Transverse colon (tissue), 4 donors: Measurements from ENCODE around the gene SIK3. TPM values are rescaled to one million over a fixed set of nuclear protein-coding genes. Genes with fewer than 3 reads are reported as not detected.
A peak's percentile ranks its signal among the peaks of the same experiment; 100 is the strongest.

Source experiments
- DNase-seq: peaks from one replicate; pipeline ENCODE4 v3.0.0-alpha.2; 2019
- H3K27ac ChIP-seq, 4 donors: fragments of 200-600 bp; sonication (generic); 2 replicates each; pipeline ENCODE4 v1.5.1; 2016 to 2018; ENCODE audit warnings: inconsistent platforms in 4 of 4
- H3K27me3 ChIP-seq: fragments of 200-600 bp; sonication (generic); 2 replicates; pipeline ENCODE4 v1.5.1; 2017; ENCODE audit warnings: inconsistent platforms
- H3K36me3 ChIP-seq, 4 donors: fragments of 200-600 bp; sonication (generic); 2 replicates each; pipeline ENCODE4 v1.5.1; 2017 to 2019; ENCODE audit warnings: inconsistent platforms in 4 of 4
- H3K4me1 ChIP-seq, 4 donors: fragments of 200-600 bp; sonication (generic); 2 replicates each; pipeline ENCODE4 v1.5.1; 2017 to 2020; ENCODE audit warnings: inconsistent platforms in 4 of 4
- H3K4me3 ChIP-seq, 4 donors: fragments of 200-600 bp; sonication (generic); 1 replicate in 1 of 4; 2 replicates in 3 of 4; pipeline versions ENCODE4 v1.5.1 to v1.6.1; 2017 to 2019; ENCODE audit warnings: inconsistent platforms in 4 of 4
- H3K9me3 ChIP-seq, 2 donors: fragments of 200-600 bp; sonication (generic); 2 replicates each; pipeline ENCODE4 v1.5.1; 2017 to 2019; ENCODE audit warnings: inconsistent platforms in 2 of 2
- EP300 ChIP-seq: sonication (generic); formaldehyde crosslinking; IDR thresholded peaks from one replicate; pipeline ENCODE4 v1.6.1; 2017; ENCODE audit warnings: antibody characterized with exemption, low read depth
- POLR2A ChIP-seq: fragments of 450-650 bp; IDR thresholded peaks from one replicate; pipeline ENCODE4 v1.6.1; 2016; ENCODE audit warnings: antibody characterized with exemption, mild to moderate bottlenecking, moderate library complexity
- POLR2AphosphoS5 ChIP-seq, 3 donors: sonication (generic); formaldehyde crosslinking; IDR thresholded peaks; one replicate each; pipeline ENCODE4 v1.6.1; 2016; ENCODE audit warnings: antibody characterized with exemption in 3 of 3
- WGBS, 2 donors: methylation state at CpG; one replicate each; pipeline ENCODE4 v1.1.5; 2018; ENCODE audit warnings: low coverage in 1 of 2; 5-methylcytosine and 5-hydroxymethylcytosine counted together
- in situ Hi-C, 4 donors: fragments of 200-750 bp; cut with MboI; loops; one replicate each; pipeline versions ENCODE4 v1.15.0 to v1.15.1; 2017; ENCODE audit warnings: low sequenced_read_pairs in 3 of 4, low pct_ligation_motif_present in 1 of 4, low pct_unique_long_range_greater_than_20kb in 1 of 4
- intact Hi-C: fragments of 100-400 bp; cut with DNase I; formaldehyde crosslinking; loops from one replicate; pipeline ENCODE4 v1.15.1; 2023; ENCODE audit warnings: low total_unique reads
- total RNA-seq, 4 donors: library from RNA; depleted of rRNA; stranded (reverse); fragments of >200 nt; gene quantifications; one replicate each; pipeline ENCODE4 v1.1.0, GENCODE V29; 2016
- TF ChIP-seq, protein P1 (sequence below), 5 experiments: fragments of 200-600 bp in 3 of 5; fragments of 450-650 bp in 2 of 5; sonication (generic) in 3 of 5; IDR thresholded peaks; 1 replicate in 2 of 5; 2 replicates in 3 of 5; pipeline ENCODE4 v1.5.1; 2016 to 2017; ENCODE audit warnings: antibody characterized with exemption in 5 of 5, inconsistent platforms in 3 of 5, mild to moderate bottlenecking in 2 of 5, moderate library complexity in 1 of 5

The SIK3 gene
- total RNA-seq, 4 donors from 2014 or later, result 35.6 to 68.6 (median 38.9) TPM

DNA sequence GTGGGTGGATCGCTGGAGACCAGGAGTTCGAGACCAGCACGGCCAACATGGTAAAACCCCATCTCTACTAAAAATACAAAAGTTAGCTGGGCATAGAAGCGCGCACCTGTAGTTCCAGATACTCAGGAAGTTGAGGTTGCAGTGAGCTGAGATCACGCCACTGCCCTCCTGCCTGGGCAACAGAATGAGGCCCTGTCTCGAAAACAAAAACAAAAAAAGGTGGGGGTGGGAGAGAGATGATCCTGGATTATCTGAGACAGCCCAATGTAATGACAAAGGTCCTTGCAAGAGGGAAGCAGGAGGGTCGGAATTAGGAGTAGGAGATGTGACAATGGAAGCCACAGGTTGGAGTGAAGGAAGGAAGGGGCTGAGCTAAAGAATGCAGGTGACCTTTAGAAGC, 173.2 kb downstream of the SIK3 start:
- H3K4me3 ChIP-seq, result no peak overlapping the region
- WGBS, 2 donors, result 84 to 88% methylated on average over 7 to 8 of the region's 8 CpGs
- H3K4me1 ChIP-seq, result peaks cover 10 to 17% (median 11%) of the 10 kb centered on the region in 4 donors
- TF ChIP-seq POLR2AphosphoS5 (IDR thresholded peaks at IDR 0.05), result no peak
- TF ChIP-seq, protein P1, sequence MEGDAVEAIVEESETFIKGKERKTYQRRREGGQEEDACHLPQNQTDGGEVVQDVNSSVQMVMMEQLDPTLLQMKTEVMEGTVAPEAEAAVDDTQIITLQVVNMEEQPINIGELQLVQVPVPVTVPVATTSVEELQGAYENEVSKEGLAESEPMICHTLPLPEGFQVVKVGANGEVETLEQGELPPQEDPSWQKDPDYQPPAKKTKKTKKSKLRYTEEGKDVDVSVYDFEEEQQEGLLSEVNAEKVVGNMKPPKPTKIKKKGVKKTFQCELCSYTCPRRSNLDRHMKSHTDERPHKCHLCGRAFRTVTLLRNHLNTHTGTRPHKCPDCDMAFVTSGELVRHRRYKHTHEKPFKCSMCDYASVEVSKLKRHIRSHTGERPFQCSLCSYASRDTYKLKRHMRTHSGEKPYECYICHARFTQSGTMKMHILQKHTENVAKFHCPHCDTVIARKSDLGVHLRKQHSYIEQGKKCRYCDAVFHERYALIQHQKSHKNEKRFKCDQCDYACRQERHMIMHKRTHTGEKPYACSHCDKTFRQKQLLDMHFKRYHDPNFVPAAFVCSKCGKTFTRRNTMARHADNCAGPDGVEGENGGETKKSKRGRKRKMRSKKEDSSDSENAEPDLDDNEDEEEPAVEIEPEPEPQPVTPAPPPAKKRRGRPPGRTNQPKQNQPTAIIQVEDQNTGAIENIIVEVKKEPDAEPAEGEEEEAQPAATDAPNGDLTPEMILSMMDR (IDR thresholded peaks at IDR 0.05), result no peak
- TF ChIP-seq EP300, result no peak
- TF ChIP-seq POLR2A, result no peak
- in situ Hi-C loops, result no loop called here
- H3K27me3 ChIP-seq, result no peaks in the 10 kb centered on the region
- H3K9me3 ChIP-seq, result no peaks in the 10 kb centered on the region
- peak; percentile 45 for DNase-seq
- intact Hi-C loops, result no loop called here
- H3K27ac ChIP-seq, result peak overlapping the region in 2 of 4 donors; percentile 28 to 45
- H3K36me3 ChIP-seq, result peaks cover 0 to 13% (median 0%) of the 10 kb centered on the region in 4 donors

DNA sequence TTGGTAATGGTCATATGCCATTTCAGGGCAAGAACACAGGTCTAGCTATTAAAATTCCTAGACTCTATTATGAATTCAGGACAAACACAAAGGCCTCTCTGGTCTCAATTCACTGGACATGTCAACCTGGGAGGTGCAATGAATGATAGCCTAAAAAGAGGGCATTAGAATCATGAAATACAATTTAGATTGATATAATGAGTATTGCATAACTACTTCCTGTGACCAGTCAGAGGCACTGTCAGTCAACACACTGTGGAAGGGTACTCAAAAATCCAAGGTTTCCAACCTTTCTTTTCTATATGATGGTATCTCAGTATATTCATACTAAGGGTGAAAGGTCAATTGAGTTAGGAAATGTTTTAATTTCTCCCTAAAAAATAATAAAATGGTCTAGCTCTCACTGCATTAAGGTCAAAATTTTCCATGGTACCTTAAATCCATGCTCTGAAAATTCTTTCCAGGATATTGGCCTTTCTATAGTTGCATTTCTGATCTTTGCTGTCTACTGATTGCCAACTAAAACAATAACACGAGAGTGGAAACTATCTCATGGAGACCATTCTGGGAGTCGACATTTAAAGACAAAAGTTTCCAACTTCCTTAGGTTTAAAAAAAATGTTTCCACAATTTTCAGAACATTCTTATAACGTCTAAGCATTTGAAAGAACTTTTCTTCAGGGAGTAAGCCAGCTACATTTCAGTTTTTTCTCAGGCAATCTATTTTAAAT, 179.1 kb downstream of the SIK3 start:
- Histone ChIP-seq H3K4me1 (peaks cover 0 to 4% (median 0%) of the 10 kb centered on the region in 4 donors), H3K27me3 (no peaks in the 10 kb centered on the region), H3K36me3 (no peaks in the 10 kb centered on the region), H3K27ac (no peak overlapping the region), H3K4me3 (no peak overlapping the region), H3K9me3 (no peaks in the 10 kb centered on the region)
- intact Hi-C loops (no loop called here), in situ Hi-C loops (no loop called here)
- TF ChIP-seq, protein P1 (IDR thresholded peaks at IDR 0.05), result no peak
- TF ChIP-seq POLR2AphosphoS5 (IDR thresholded peaks at IDR 0.05), result no peak
- DNase-seq, result no peak
- 81 to 84% methylated on average over 3 of the region's 3 CpGs for WGBS, 2 donors

DNA sequence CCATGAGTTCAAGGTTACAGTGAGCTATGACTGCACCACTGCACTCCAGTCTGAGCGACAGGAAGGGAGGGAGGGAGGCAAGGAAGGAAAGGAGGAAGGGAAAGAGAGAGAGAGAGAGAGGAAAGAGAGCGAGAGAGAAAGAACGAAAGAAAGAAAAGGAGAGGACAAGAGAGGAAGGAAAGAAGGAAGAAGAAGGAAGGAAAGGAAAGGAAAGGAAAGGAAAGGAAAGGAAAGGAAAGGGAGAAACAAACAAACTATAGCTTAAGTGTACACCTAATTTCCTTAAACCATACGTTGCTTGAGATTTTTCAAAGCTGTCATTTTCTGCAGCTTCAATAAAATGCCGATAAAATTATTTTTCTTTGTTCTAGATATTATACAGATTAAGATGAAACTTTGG, 180.6 kb downstream of the SIK3 start:
- intact Hi-C loops (no loop called here), in situ Hi-C loops (no loop called here)
- Histone ChIP-seq H3K4me3 (no peak overlapping the region), H3K27me3 (no peaks in the 10 kb centered on the region), H3K27ac (no peak overlapping the region), H3K4me1 (peaks cover 0 to 11% (median 0%) of the 10 kb centered on the region in 4 donors), H3K36me3 (no peaks in the 10 kb centered on the region), H3K9me3 (no peaks in the 10 kb centered on the region)
- DNase-seq, result no peak
- WGBS, 2 donors, result 88 to 97% methylated on average over 5 of the region's 5 CpGs
- TF ChIP-seq POLR2AphosphoS5 (IDR thresholded peaks at IDR 0.05) (no peak), EP300 (no peak)

DNA sequence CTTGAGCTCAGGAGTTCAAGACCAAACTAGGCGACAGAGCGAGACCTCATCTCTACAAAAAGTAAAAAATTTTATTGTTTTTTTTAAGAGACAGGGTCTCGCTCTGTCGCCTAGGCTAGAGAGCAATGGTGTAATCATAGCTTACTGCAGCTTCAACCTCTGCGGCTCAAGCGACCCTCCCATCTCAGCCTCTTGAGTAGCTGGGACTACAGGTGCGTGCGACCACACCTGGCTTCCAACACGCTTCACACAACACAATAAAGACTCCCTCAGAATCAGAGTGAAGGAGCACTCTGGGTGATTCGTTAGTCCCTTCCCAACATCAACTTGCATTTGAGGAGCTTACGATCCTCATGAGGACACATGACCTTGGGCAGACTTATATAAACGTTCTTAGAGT, 181.3 kb downstream of the SIK3 start:
- Histone ChIP-seq H3K4me1 (peaks cover 0 to 18% (median 0%) of the 10 kb centered on the region in 4 donors), H3K27ac (no peak overlapping the region), H3K9me3 (no peaks in the 10 kb centered on the region), H3K27me3 (no peaks in the 10 kb centered on the region), H3K4me3 (no peak overlapping the region), H3K36me3 (no peaks in the 10 kb centered on the region)
- in situ Hi-C loops (no loop called here), intact Hi-C loops (no loop called here)
- TF ChIP-seq POLR2A, result no peak
- no peak for TF ChIP-seq POLR2AphosphoS5 (IDR thresholded peaks at IDR 0.05)
- no peak for TF ChIP-seq EP300
- TF ChIP-seq, protein P1 (IDR thresholded peaks at IDR 0.05), result no peak
- 93 to 95% methylated on average over 5 to 12 of the region's 12 CpGs for WGBS, 2 donors
- no peak for DNase-seq

DNA sequence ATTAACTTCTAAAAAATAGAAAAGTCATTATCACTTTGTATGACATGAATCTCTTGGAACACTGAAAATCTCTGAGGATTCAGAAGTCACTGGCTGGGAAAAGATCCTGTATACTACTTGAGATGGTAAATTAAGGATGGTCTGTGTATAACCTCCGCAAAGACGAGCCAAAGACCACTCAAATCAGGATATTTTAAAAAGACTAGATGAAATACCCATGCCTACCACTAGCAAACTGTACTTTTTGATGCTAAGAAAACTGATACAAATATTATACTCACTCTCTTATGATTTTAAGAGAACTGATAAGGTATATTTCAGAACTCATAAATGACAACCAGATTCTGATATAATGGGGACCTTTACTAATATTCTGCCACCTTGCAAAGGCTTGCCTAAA, 182.2 kb downstream of the SIK3 start:
- no peak for TF ChIP-seq POLR2AphosphoS5 (IDR thresholded peaks at IDR 0.05)
- TF ChIP-seq, protein P1 (IDR thresholded peaks at IDR 0.05), result no peak
- TF ChIP-seq POLR2A, result no peak
- no peak for TF ChIP-seq EP300
- 92 to 96% methylated on average over 2 of the region's 2 CpGs for WGBS, 2 donors
- intact Hi-C loops, result no loop called here

More for the DNA sequence above, 182.2 kb downstream of the SIK3 start:
- no peaks in the 10 kb centered on the region for H3K36me3 ChIP-seq
- H3K9me3 ChIP-seq, result no peaks in the 10 kb centered on the region
- DNase-seq, result no peak
- in situ Hi-C loops, result no loop called here
- no peaks in the 10 kb centered on the region for H3K27me3 ChIP-seq
- H3K4me1 ChIP-seq, result peaks cover 0 to 19% (median 0%) of the 10 kb centered on the region in 4 donors
- no peak overlapping the region for H3K4me3 ChIP-seq
- no peak overlapping the region for H3K27ac ChIP-seq
